Measurements from ENCODE around the gene PLLP.
A peak's percentile ranks its signal among the peaks of the same experiment; 100 is the strongest.

PLLP gene, protein sequence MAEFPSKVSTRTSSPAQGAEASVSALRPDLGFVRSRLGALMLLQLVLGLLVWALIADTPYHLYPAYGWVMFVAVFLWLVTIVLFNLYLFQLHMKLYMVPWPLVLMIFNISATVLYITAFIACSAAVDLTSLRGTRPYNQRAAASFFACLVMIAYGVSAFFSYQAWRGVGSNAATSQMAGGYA

GRCh38 chr16:57284209-57284951, at the start of gene PLLP:
PLLP (minus strand) TSS chr16:57284672; CDS start chr16:57284540, 132 bp downstream.
- DNase-seq (ENCODE audit: low read depth), result peak; percentile 16

- DNase-seq (ENCODE audit: low read depth), result no peak
Measured at GRCh38 chr16:57333402-57333801, 48.9 kb upstream of the PLLP start.

- DNase-seq (ENCODE audit: low read depth), result no peak
Measured at GRCh38 chr16:57331355-57331754, 46.9 kb upstream of the PLLP start.

DNA sequence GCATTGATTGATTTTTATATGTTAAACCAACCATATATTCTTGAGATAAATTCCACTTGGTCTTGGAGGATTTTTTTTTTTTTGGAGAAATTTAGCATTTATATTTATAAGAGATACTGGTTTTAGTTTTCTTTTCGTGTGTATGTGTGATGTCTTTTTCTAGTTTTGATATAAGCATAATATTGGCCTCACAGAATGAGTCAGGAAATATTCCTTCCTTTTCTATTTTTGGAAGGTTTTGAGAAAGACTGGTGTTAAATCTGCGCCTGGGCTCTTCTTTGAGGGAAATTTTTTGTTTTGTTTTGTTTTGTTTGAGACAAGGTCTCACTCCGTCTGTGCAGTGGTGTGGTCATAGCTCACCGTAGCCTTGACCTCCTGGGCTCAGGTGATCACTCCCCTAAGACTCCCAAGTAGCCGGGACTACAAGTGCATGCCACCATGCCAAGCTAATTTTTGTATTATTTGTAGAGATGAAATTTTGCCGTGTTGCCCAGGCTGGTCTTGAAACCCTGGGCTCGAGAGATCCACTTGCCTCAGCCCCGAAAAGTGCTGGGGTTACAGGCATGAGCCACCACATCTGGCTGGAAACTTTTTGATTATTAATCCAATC, 45.4 kb upstream of the PLLP start:
- no peak for DNase-seq (ENCODE audit: low read depth)

DNA sequence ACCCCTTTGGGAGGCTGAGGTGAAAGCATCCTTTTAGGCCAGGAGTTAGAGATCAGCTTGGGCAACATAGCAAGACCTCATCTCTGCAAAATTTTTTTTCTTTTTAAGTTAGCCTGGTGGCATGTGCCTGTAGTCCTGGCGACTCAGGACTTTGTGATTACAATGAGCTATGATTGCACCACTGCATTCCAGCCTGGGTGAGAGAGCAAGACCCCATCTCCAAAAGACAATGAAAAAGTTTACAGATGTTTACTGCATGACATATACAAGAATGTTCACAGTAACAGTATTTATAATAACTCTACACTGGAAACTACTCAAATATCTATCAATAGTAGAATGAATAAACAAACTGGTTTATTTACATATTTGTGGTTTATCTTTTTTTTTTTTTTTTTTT, 41.0 kb upstream of the PLLP start:
- no peak for DNase-seq (ENCODE audit: low read depth)

DNA sequence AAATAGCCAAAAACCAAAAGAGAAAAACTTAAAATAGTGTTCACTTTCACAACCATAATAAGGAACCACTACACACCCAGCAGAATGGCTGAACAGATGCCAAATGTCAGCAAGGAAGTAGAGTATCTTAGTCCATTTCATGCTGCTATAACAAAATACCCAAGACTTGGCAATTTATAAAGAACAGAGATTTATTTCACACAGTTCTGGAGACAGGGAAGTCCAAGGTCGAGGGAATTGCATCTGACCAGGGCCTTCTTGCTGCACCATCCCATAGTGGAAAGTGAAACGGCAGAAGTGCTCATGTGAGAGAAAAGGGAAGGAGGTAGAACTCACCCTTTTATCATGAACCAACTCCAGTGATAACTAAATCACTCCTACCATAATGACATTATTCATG, 40.3 kb upstream of the PLLP start:
- no peak for DNase-seq (ENCODE audit: low read depth)

DNA sequence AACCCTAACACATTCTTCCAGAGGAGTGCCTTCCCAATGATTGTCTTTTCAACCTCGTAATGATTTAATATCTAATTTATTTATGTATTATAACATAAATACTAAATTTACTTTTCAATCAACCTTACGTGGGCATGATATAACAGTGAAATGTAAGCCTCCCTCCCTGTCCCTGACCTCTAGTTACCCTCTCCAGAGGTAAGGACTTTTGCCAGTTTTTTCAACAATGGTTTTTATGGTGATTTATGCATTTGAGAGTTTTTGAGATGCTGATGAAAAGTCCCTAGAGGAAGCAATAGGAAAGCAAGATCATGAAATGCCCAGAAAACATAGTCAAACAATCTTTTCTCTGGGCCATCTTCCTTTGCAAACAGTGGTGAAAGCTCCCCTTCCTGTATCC, 35.2 kb upstream of the PLLP start:
- DNase-seq (ENCODE audit: low read depth), result no peak

- no peak for DNase-seq (ENCODE audit: low read depth)
Measured at GRCh38 chr16:57318240-57318970, 33.9 kb upstream of the PLLP start.

GRCh38 chr16:57316390-57317017, 32.0 kb upstream of the PLLP start:
- DNase-seq (ENCODE audit: low read depth), result no peak

DNA sequence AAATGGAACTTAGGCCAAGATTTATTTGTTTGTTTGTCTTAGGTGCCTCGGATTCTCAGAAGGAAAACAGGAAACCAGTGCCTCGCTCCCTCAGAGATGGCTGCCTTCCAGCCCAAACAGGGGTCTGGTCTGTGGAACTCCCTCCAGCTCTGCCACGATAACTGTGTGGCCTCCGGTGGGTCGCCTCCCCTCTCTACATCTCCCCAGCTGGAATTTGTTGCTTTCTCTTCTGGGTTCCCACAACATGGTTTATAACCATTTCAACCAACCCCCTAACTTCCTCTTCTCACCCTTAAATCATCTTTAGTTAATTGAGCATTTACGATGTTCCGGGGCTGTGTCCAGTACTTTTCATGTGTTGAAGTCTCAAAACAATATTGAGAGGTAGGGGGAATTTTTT, 30.9 kb upstream of the PLLP start:
- no peak for DNase-seq (ENCODE audit: low read depth)

DNA sequence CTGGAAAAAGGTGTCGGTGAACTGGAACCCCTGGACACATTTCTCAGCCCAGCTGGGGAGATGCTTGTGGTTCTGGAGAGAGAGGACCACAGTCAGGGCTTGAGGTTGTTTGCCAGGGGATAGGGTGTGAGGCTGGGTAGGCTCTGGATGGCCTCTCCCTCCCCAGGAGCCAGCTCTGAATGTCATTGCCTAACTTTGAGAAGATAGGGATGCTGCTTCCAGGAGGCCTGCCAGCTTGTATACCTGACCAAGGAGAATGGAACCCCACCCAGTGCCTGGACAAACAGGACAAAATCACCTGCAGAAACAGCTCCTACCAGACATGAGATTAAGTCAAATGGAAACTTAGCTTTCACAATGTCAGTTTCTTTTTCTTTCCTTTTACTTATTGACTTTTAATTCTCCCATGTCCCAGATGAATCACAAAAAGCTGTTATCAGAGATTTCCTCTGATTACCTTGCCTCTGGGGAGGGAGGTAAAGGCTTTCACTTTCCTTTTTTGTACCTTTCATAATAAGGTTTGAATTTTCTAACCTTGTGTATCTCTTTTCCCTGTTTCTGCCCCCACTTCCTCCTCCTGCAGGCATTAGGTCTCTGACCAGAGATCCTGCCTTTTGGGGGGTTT, 29.8 kb upstream of the PLLP start:
- DNase-seq (ENCODE audit: low read depth), result no peak

DNA sequence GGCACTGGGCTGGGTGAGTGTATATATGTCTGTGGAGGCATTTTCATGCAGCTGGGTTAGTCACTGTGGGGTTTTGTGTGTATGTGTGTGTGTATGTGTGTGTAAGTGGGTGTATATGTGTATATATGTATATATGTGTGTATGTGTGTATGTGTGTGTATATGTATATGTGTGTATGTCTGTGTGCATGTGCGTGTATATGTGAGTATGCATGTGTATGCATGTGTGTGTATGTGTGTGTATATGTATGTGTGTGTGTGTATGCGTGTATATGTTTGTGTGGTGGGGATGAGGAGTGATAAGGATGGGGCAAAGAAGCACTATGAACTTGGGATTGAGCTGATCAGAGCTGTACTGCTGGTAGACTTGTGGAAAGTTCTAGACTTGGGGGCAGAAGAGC, 29.0 kb upstream of the PLLP start:
- no peak for DNase-seq (ENCODE audit: low read depth)

DNA sequence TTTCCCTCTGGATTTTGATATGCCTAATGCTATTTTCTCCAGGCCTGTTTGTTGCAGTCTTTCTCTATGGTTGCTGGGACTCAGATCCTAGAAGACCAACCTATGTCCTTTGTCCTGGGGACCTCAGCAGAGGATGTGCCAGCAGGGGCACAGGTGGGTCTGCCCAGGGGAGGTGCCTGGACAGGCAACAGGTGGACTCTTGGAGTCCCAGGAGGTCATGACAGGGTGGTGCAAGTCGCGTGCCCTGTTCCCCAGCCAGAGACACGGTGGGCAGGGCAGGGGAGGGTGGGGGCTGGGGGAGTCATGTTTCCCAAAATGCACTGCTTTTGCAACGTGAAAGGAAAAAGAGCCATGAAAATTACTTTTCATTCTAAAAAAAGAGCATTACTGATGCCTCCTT, 26.3 kb upstream of the PLLP start:
- DNase-seq (ENCODE audit: low read depth), result no peak

DNA sequence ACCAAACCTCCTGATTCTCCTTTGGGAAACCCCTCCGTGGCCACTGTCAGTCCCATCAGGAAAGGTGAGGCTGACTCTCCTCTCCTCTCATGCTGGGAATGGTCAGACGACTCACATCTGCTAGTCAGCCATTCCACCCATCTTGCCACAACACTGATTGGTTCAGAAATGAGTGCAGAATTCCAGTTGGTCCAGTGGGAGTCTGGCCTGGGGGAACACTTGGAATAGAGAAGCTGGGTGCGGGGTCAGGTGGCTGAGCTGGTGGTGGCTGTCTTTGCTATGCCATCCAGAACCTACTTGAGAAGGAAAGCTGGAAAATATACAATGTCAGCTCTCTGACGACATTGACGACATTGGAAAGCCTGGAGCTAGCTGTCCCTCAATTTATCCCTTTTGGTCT, 23.6 kb upstream of the PLLP start:
- DNase-seq (ENCODE audit: low read depth), result no peak

DNA sequence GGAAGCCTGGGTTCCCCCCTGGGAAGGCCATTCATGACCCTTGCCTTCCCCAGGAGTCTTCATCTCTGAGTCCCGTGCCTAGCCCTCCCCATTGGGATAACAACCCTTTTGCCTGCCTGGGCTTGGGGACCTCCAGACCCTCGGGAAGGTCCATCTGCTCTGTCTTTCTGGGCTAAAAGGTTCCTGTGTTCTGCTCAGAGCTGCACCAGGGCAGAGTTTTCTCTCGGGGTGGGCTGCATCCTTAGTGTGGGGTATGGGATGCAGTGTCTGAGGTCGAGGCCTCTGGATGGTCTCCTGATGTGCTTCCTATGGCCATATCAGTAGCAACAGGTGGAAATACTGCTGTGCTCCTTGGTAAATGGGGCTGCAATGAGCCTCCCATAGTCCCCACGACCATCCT, 22.9 kb upstream of the PLLP start:
- no peak for DNase-seq (ENCODE audit: low read depth)

DNA sequence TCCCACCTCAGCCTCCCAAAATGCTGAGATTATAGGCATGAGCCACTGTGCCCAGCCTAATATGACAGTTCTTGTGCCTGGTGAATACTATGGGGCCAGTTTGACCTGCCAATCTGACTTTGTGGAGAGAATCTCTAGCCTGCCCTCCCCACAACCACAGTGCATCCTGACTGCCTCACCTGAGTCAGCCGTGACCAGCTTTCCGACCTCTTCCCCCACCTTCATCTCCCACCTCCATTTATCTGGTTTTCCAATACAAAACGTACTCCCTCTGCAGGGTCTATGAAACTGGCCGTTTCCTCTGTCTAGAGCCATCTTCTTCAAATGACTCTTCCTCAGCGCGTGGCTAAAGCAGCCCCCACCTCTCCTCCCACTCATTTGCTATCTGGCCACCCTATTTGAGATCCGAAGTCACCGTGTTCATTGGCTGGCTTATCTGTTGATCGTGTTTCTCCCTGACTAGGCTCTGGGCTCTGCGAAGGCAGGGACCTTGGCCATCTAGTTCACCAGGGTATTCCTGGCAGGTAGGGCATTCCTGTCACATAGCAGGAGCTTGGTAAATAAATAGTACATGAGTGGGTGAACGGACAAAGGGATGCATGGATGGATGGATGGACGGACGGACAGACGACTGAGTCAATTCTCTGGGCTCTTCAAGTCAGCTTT, 22.3 kb upstream of the PLLP start:
- DNase-seq (ENCODE audit: low read depth), result no peak

DNA sequence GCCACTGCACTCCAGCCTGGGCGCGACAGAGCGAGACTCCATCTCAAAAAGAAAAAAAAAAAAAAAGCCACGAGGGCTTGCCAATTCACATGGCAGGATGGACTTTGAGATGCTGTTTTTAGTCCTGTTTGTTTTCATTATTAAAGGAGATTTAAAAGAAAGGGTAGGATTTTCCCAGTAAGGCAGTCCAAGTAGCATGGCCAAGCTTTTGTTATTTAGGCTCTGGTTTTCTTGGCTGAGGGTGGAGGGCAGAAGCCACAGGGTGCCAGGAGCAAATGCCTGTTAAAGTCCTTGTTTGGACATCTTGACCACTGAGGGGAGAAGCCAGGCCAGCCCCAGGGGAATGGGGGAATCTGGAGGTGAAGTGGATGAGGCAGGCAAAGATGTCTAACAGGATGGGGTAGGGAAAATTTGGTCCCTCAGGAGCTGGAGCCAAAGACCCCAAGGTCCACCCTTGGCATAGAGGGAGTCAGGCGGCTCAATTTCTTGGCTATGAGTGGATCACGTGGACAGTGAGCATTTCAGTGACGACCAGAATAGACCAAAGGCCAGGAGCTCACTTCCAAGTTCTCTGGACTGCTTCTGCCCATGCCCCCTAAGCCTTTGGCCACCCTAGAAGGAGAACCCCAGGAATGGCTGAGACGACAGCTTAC, 20.8 kb upstream of the PLLP start:
- no peak for DNase-seq (ENCODE audit: low read depth)

DNA sequence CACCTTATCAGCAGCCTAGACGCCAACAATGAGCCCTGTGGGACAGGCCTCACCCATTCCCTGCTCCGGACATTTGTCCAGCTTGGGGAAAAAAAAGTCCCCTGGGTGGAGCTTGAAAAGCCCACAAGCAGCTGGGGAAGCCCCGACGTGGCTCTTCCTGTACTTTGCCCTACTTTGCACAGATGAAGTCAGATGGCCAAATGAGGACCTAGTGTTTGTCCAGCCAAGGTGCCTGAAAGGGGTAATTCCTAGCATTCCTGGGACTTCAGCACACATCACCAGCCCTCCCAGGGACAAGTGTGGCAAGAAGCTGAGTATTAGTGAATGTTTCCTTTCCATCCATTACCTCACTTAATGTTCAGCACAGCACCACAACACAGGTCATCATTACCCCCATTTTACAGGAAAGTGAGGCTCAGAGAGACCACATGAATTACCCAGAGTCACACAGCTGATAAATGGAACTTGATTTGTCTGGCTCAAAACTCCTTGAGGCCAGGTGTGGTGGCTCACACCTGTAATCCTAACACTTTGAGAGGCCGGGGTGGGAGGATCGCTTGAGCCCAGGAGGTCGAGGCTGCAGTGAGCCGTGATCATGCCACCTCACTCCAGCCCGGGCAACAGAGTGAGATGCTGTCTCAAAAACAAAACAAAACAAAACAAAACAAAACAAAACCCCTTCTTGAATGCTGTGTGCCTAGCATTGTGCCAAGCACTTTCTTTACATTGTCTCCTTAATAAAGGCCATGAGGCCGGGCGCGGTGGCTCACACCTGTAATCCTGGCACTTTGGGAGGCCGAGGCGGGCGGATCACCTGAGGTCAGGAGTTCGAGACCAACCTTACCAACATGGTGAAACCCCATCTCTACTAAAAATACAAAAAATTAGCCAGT, 19.9 kb upstream of the PLLP start:
- no peak for DNase-seq (ENCODE audit: low read depth)

- DNase-seq (ENCODE audit: low read depth), result no peak
Measured at GRCh38 chr16:57303910-57304168, 19.4 kb upstream of the PLLP start.
